PFSK-1 (cell line): Measurements from ENCODE around the gene CA9.
A peak's percentile ranks its signal among the peaks of the same experiment; 100 is the strongest.

Experiments
- FOXP2 ChIP-seq: optimal IDR thresholded peaks from 2 replicates; pipeline ENCODE3; 2011; ENCODE audit warnings: borderline replicate concordance, control low read depth, inconsistent platforms; ENCODE audit not compliant: insufficient read depth; ENCODE audit errors: extremely low read length, extremely low read depth
- POLR2AphosphoS5 ChIP-seq: IDR thresholded peaks from 2 replicates; pipeline ENCODE4 v1.6.1; 2012; ENCODE audit warnings: low read depth, mild to moderate bottlenecking, control low read depth, low read length, moderate library complexity
- SIN3A ChIP-seq: IDR thresholded peaks from 2 replicates; pipeline ENCODE4 v1.6.1; 2012; ENCODE audit warnings: mild to moderate bottlenecking, low read length, moderate library complexity, borderline replicate concordance; ENCODE audit not compliant: insufficient read depth
- TAF1 ChIP-seq: IDR thresholded peaks from 2 replicates; pipeline ENCODE4 v1.6.1; 2012; ENCODE audit warnings: low read length, control low read depth, borderline replicate concordance; ENCODE audit not compliant: insufficient read depth
- TF ChIP-seq, protein P1 (sequence below), 2 experiments: IDR thresholded peaks; 2 replicates each; pipeline versions ENCODE4 v1.6.1 to v1.8.0; 2011 to 2012; ENCODE audit warnings: low read depth in 2 of 2, low read length in 2 of 2, control low read depth in 1 of 2, inconsistent platforms in 1 of 2, mild to moderate bottlenecking in 1 of 2, moderate library complexity in 1 of 2; ENCODE audit not compliant: insufficient read depth in 1 of 2

The CA9 gene

DNA sequence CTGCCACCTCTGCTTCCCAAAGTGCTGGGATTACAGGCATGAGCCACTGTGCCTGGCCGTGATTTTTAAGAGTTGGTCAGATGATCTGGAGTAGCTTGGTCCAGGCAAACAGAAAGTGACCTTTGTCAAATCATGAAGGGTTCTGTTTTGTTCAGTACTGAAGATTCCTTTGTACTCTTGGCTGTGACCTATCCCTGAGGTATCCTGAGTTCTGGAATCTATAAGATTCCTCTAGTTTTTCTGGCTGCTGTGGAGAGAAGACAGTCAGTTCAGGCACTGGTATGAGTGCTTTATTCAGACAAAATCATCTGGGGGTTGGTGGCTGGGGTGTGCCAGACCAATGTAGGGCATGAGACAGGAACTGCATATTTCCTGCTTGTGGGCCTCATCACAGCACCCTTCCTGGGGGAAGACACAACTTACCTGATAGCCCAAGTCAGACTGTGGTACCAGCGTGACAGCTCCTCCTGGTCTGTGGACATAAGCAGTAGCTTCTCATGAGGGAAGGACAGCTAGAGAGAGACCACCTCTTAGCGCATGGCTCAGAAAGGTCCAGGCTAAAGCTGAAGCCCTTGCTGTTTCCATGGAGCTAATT is 11.9 kb upstream of the CA9 start:
- TF ChIP-seq SIN3A (no peak), TAF1 (no peak), POLR2AphosphoS5 (no peak), FOXP2 (no peak)
- TF ChIP-seq, protein P1, sequence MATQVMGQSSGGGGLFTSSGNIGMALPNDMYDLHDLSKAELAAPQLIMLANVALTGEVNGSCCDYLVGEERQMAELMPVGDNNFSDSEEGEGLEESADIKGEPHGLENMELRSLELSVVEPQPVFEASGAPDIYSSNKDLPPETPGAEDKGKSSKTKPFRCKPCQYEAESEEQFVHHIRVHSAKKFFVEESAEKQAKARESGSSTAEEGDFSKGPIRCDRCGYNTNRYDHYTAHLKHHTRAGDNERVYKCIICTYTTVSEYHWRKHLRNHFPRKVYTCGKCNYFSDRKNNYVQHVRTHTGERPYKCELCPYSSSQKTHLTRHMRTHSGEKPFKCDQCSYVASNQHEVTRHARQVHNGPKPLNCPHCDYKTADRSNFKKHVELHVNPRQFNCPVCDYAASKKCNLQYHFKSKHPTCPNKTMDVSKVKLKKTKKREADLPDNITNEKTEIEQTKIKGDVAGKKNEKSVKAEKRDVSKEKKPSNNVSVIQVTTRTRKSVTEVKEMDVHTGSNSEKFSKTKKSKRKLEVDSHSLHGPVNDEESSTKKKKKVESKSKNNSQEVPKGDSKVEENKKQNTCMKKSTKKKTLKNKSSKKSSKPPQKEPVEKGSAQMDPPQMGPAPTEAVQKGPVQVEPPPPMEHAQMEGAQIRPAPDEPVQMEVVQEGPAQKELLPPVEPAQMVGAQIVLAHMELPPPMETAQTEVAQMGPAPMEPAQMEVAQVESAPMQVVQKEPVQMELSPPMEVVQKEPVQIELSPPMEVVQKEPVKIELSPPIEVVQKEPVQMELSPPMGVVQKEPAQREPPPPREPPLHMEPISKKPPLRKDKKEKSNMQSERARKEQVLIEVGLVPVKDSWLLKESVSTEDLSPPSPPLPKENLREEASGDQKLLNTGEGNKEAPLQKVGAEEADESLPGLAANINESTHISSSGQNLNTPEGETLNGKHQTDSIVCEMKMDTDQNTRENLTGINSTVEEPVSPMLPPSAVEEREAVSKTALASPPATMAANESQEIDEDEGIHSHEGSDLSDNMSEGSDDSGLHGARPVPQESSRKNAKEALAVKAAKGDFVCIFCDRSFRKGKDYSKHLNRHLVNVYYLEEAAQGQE (IDR thresholded peaks at IDR 0.05; ENCODE audit: insufficient read depth in 1 of 2, low read depth in 2 of 2, low read length in 2 of 2) = no peak

DNA sequence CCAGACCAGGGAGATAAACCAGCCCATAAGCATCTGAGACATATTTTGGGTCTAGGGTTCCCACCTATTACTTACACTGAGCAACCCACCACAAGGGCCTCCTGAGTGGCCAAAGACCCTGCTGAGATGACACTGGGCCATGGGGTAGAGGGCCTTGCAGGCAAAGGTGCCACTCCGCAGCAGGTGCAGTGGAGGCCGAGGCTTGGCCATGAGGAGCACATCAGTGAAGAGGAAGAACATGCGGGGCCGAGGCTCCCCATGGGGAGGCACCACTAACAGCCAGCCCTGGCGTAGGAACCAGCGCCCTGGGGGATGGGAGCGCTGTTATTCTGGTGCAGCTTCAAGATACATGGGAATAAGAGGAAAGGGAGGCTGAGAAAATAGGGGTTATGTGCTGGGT is 11.3 kb upstream of the CA9 start:
- no peak for TF ChIP-seq TAF1

DNA sequence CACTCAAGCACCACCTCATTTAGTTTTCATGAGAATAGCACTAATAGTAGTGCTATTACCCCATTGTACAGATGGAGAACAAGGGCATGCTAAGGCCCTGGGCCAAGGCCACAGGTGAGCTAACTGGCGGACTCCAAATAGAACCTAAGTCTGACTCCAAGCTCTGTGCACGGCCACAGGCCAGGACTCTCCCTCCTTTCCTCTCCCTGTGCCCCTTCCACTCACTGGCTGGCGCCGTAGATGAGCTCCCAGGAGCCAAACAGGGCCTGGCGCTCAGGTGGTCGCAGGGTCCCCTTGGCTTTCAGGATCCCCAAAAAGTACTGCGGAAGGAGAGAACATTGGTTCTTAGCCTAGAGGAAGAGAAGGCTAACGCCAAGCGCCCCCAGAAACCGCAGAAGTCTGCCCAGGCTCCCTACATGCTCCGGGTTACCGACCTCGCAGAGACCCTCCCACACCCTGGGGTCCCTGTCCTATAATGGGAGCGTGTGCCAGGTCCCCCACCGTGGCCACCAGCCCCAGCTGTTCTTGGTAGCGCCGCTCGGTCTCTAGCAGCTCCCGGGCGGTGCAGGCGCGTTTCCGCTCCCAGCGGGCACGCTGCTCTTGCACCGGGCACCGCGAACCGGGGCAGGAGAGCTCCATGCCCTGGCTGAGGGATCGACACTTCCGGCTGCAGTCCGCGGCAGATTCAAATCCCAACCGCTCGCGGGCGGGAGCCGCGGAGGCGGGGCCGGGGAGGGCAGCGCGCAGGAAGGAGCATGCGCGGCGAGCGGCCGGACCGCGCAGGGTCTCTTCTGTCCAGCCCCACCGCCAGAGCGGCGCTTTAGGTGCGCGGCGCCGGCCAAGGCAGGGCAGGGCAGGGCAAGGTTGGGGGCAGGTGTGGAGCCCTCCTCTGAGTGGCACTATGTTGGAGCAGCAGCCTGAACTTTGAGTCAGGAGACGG is 8.9 kb upstream of the CA9 start, which contains the start of gene ARHGEF39:
TSS of gene ARHGEF39 (minus strand) at position 665 of the 940 bp plus-strand sequence. CDS start at position 639, 26 bp downstream.
- TF ChIP-seq POLR2AphosphoS5 = peak; percentile 55; the same call in 1 of the 2 replicates
- TF ChIP-seq FOXP2 = peak; percentile 67
- TF ChIP-seq, protein P1 (IDR thresholded peaks at IDR 0.05; ENCODE audit: insufficient read depth in 1 of 2, low read depth in 2 of 2, low read length in 2 of 2) = no peak
- TF ChIP-seq SIN3A = no peak
- no peak for TF ChIP-seq TAF1

DNA sequence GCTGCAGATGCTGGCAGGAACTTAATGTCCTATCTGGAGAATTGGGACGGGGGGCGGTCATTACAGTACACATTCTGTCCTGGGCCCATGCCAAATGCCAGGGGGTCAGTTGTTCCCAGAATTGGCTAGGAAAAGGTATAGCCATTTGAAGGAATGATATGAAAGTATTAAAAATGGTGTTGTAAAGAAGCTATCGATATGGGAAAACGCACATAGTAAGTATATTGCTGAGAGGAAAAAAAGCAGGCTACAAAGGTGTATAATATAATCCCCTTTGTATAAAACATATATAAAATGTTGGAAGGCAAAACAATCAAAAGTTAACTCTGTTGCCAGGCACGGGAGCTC is 8.3 kb upstream of the CA9 start:
- TF ChIP-seq SIN3A (no peak), TAF1 (no peak), POLR2AphosphoS5 (no peak), FOXP2 (no peak)
- TF ChIP-seq, protein P1 (IDR thresholded peaks at IDR 0.05; ENCODE audit: insufficient read depth in 1 of 2, low read depth in 2 of 2, low read length in 2 of 2) = no peak

DNA sequence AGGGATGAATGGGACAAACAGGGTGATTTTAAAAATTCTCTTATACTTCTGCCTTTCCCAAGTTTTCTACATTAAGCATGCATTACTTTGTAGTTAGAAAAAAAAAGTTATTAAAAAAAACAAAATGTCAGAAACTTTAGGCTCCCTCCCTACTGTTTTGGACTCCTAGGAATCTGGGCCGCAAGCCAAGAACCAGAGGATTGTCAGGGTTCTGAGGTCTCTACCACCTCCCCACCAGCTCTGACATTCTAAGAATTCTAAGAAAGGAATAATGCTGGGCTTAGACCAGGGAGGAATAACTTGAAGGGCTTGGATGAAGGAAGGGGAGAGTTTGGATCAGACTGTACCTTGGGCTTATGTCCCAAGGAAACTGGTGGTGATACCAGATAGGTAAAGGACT is 7.7 kb upstream of the CA9 start:
- TF ChIP-seq FOXP2 (no peak), SIN3A (no peak), TAF1 (no peak), POLR2AphosphoS5 (no peak)
- TF ChIP-seq, protein P1 (IDR thresholded peaks at IDR 0.05; ENCODE audit: insufficient read depth in 1 of 2, low read depth in 2 of 2, low read length in 2 of 2) = no peak
